Breast epithelium (tissue), 3 donors: ENCODE data around the gene SDC1.

Experiments
- POLR2A ChIP-seq: fragments of 450-650 bp; IDR thresholded peaks from one replicate; pipeline ENCODE4 v1.6.1; 2016; ENCODE audit warnings: antibody characterized with exemption, mild to moderate bottlenecking, moderate library complexity
- POLR2AphosphoS5 ChIP-seq, 3 donors: sonication (generic); formaldehyde crosslinking; IDR thresholded peaks; one replicate each; pipeline ENCODE4 v1.6.1; 2017; ENCODE audit warnings: antibody characterized with exemption in 3 of 3
- TF ChIP-seq, protein P1 (sequence below), 3 donors: fragments of 450-650 bp; IDR thresholded peaks; one replicate each; pipeline ENCODE4 v1.5.1; 2016 to 2017; ENCODE audit warnings: antibody characterized with exemption in 3 of 3, mild to moderate bottlenecking in 3 of 3, moderate library complexity in 3 of 3

GRCh38 chr2:20229322-20230113 is 4.6 kb upstream of the SDC1 start:
- TF ChIP-seq POLR2A (no peak), POLR2AphosphoS5 (IDR thresholded peaks at IDR 0.05) (no peak)
- TF ChIP-seq, protein P1, sequence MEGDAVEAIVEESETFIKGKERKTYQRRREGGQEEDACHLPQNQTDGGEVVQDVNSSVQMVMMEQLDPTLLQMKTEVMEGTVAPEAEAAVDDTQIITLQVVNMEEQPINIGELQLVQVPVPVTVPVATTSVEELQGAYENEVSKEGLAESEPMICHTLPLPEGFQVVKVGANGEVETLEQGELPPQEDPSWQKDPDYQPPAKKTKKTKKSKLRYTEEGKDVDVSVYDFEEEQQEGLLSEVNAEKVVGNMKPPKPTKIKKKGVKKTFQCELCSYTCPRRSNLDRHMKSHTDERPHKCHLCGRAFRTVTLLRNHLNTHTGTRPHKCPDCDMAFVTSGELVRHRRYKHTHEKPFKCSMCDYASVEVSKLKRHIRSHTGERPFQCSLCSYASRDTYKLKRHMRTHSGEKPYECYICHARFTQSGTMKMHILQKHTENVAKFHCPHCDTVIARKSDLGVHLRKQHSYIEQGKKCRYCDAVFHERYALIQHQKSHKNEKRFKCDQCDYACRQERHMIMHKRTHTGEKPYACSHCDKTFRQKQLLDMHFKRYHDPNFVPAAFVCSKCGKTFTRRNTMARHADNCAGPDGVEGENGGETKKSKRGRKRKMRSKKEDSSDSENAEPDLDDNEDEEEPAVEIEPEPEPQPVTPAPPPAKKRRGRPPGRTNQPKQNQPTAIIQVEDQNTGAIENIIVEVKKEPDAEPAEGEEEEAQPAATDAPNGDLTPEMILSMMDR (IDR thresholded peaks at IDR 0.05): no peak
